ENCODE data around the gene RPL36AL.

- TF ChIP-seq, protein P1, sequence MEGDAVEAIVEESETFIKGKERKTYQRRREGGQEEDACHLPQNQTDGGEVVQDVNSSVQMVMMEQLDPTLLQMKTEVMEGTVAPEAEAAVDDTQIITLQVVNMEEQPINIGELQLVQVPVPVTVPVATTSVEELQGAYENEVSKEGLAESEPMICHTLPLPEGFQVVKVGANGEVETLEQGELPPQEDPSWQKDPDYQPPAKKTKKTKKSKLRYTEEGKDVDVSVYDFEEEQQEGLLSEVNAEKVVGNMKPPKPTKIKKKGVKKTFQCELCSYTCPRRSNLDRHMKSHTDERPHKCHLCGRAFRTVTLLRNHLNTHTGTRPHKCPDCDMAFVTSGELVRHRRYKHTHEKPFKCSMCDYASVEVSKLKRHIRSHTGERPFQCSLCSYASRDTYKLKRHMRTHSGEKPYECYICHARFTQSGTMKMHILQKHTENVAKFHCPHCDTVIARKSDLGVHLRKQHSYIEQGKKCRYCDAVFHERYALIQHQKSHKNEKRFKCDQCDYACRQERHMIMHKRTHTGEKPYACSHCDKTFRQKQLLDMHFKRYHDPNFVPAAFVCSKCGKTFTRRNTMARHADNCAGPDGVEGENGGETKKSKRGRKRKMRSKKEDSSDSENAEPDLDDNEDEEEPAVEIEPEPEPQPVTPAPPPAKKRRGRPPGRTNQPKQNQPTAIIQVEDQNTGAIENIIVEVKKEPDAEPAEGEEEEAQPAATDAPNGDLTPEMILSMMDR (IDR thresholded peaks at IDR 0.05) = no peak
- no peak for TF ChIP-seq POLR2A (IDR thresholded peaks at IDR 0.05)
These were observed 39.0 kb downstream of the RPL36AL start for GRCh38 chr14:49581209-49582112.
